HUES64 (cell line): Measurements from ENCODE around the gene FBN1.

Experiments used
- H3K27ac ChIP-seq: 2 replicates; pipeline ENCODE4 v1.7.0; 2013; ENCODE audit warnings: low read depth, low read length, inconsistent platforms
- H3K27me3 ChIP-seq: 2 replicates; pipeline ENCODE4 v1.6.1; 2013; ENCODE audit warnings: mild to moderate bottlenecking, low read length; ENCODE audit not compliant: insufficient read depth
- H3K36me3 ChIP-seq: 2 replicates; pipeline ENCODE4 v1.6.1; 2013; ENCODE audit warnings: mild to moderate bottlenecking, low read length; ENCODE audit not compliant: insufficient read depth
- H3K4me1 ChIP-seq: 2 replicates; pipeline ENCODE4 v1.6.1; 2013; ENCODE audit warnings: mild to moderate bottlenecking, low read length, moderate library complexity; ENCODE audit not compliant: insufficient read depth
- H3K4me3 ChIP-seq: 2 replicates; pipeline ENCODE4 v1.5.1; 2013; ENCODE audit warnings: mild to moderate bottlenecking, low read length, moderate library complexity
- H3K9ac ChIP-seq: 2 replicates; pipeline ENCODE4 v1.6.1; 2013; ENCODE audit warnings: mild to moderate bottlenecking, low read depth, low read length
- H3K9me3 ChIP-seq: 2 replicates; pipeline ENCODE4 v1.6.1; 2013; ENCODE audit warnings: low read depth, low read length; ENCODE audit not compliant: insufficient read depth
- WGBS: fragments of 150-250, 120-280 bp; methylation state at CpG from one replicate; pipeline ENCODE4 v1.1.7; 2013; ENCODE audit warnings: missing lambda C conversion rate; 5-methylcytosine and 5-hydroxymethylcytosine counted together

The FBN1 gene

DNA sequence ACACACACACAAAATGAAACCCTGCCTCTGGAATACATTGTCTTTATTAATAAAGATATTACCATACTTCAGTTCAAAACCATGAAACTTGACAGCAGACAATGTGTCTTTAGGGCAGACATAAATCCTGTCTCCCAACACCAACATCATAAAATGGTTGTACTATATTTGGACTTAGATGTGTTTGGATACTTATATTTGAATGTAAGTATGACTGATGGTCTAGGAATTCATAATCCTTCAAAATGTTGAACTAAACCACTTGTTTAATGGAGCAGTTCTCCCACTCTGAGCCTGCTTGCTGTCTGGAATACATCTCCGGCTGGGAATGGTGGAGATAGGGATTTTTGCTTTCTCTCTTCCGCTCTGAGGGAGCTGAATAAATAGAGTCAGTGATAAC, 10.6 kb downstream of the FBN1 start:
- peaks cover 12% of the 10 kb centered on the region; the same call in 1 of the 2 replicates for H3K4me1 ChIP-seq
- H3K27me3 ChIP-seq, result no peaks in the 10 kb centered on the region
- H3K36me3 ChIP-seq, result no peaks in the 10 kb centered on the region
- no peak overlapping the region for H3K4me3 ChIP-seq
- H3K27ac ChIP-seq, result no peak overlapping the region
- no peak overlapping the region for H3K9ac ChIP-seq
- H3K9me3 ChIP-seq, result no peaks in the 10 kb centered on the region
- 96% methylated on average over 2 of the region's 2 CpGs for WGBS

DNA sequence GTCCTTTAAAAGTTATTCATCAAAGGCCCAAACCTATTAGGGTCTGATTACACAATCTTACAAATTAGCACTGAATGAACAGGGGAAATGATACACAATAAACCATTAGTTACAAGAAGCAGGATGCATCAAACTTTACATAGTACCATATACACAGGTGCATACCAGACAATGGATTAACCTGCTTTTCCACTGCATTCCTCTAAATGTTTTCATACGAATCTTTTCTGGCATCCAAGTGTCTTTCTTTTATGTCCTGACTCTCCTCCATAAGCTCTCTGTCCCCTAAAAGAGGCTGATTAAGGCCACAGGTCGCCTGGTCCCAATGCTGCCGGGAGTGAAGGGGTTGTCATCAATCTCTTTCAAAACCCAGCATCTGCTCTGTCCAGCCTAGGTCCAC, 11.4 kb downstream of the FBN1 start:
- Histone ChIP-seq H3K9ac (no peak overlapping the region), H3K9me3 (no peaks in the 10 kb centered on the region), H3K4me1 (peaks cover 14% of the 10 kb centered on the region; the same call in 1 of the 2 replicates), H3K4me3 (no peak overlapping the region), H3K27ac (no peak overlapping the region), H3K36me3 (no peaks in the 10 kb centered on the region), H3K27me3 (no peaks in the 10 kb centered on the region)
- 88% methylated on average over 3 of the region's 3 CpGs for WGBS

DNA sequence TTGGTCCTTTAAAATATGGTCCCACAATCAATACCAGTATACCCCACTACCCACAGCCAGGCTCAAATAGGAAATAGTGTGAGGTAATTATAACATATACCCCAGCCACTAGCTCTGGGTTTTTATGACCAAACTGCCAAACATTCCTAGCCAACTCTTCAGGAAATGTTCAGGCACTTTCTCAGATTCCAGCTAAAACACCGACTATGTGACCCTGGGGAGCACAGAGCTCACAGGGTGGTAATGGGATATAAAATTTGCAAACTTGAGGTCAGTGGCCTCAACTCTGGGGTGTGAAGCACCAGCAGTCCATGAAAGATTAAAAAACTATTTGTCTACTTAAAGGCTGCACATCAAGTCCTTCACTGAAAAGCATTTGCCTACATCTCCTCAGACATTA, 12.9 kb downstream of the FBN1 start:
- WGBS, result 88% methylated on average over 1 of the region's 1 CpG
- no peak overlapping the region for H3K9ac ChIP-seq
- no peaks in the 10 kb centered on the region for H3K36me3 ChIP-seq
- H3K4me1 ChIP-seq, result peaks cover 15% of the 10 kb centered on the region; the same call in 1 of the 2 replicates
- H3K27ac ChIP-seq, result no peak overlapping the region
- H3K4me3 ChIP-seq, result no peak overlapping the region
- H3K27me3 ChIP-seq, result no peaks in the 10 kb centered on the region
- no peaks in the 10 kb centered on the region for H3K9me3 ChIP-seq

DNA sequence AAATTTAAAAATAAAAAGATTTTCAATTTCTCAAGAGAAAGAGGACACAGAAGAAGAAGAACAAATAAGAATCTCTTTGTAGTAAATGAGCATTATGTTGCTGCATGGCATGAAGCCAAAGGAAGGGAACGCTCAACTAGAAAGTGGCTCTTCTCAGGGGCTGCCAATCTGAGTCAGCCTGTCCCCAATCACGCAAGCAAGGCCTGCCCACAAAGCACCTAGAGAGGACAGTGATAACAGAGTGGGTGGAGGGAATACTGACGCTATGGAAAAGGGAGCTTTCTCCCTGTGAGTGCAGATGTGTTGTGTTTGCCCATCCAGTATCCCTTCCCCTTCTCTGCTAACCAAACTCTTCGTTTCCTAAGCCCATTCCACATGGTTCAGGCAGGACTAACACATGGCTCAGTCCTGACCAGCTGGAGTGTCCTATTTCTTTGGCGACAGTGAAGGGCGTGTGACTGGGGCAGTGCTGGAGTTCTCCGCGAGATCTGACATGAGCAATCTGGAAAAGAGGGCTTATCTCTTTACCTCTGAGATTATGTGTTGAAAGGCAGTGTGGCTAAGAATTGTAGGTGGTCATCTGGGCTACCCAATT, 14.2 kb downstream of the FBN1 start:
- Histone ChIP-seq H3K9ac (no peak overlapping the region), H3K27me3 (no peaks in the 10 kb centered on the region), H3K4me1 (peaks cover 18% of the 10 kb centered on the region; the same call in 1 of the 2 replicates), H3K9me3 (no peaks in the 10 kb centered on the region), H3K36me3 (no peaks in the 10 kb centered on the region), H3K4me3 (no peak overlapping the region), H3K27ac (no peak overlapping the region)
- 78% methylated on average over 8 of the region's 8 CpGs for WGBS

DNA sequence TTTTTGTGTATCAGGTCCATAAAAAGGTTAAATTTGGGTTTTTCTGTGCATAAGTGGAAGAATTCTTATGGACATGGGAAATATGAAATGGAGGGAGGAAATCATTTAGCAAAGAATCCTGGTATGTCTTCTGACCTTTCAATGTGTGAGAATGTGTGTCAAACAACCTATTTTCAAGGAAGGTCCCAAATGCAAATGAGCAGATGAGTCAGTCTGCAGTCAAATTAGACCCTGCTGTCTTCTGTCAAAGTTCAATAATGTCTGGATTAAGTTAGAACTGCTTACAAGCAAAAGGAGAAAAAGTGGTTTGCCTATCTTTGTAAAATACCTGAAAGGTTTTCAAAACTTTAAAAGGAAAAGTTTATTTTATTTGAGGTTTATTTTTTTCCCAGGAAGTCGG, 15.3 kb downstream of the FBN1 start:
- Histone ChIP-seq H3K9ac (no peak overlapping the region), H3K9me3 (no peaks in the 10 kb centered on the region), H3K4me3 (no peak overlapping the region), H3K4me1 (peaks cover 18% of the 10 kb centered on the region), H3K36me3 (no peaks in the 10 kb centered on the region), H3K27ac (no peak overlapping the region), H3K27me3 (no peaks in the 10 kb centered on the region)
- 82% methylated on average over 1 of the region's 1 CpG for WGBS

DNA sequence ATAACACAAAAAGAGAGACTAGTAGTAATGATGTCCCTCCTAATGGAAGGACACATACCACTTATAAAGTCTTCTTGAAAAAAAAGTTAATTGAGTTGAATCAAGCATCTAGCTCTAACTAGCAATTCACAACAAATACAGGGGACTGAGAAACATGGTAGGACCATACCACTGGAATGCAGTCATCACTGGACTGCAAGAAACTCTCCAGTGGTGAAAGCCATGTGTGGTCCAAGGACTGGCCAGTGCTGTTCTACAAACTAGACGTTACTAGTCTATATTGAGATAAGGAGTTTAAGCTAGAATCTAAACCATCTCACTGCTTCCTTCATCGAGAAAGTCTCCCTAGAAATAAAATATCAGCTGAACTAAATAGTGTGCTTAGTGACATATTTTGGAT, 16.7 kb downstream of the FBN1 start:
- 100% methylated on average over 1 of the region's 2 CpGs for WGBS
- Histone ChIP-seq H3K9me3 (no peaks in the 10 kb centered on the region), H3K4me3 (no peak overlapping the region), H3K9ac (no peak overlapping the region), H3K36me3 (no peaks in the 10 kb centered on the region), H3K4me1 (peaks cover 24% of the 10 kb centered on the region), H3K27ac (no peak overlapping the region), H3K27me3 (no peaks in the 10 kb centered on the region)

DNA sequence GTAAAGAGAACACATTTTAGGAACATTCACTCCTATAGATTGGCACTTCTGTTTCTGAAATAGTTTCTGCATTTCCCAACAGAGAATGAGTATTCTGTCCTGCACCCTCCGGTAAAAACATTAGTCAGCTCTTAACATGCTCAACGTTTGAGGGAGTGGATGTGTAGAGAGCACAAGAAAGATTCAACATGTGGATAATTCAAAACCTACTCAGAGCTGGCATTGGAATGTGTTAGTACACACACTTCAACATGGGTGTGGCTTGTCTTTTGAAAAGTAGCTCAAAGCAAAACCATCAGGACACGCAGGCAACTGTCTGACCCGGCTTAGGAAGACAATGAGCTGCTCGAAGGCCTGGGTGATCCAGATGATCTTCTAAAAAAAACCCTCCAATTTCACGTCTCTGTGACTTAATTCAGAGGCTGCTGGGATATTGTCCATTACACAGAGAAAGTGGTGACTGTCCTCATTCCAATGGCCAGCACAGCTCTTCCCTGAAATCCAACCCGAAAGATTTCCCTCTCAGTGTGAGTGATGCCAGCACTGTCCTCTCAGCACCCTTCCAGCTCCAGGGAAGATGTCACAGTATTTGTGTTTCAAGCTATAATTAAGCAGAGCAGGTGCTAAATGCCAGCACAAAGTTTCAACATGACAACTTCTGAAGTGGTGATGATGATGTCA, 18.1 kb downstream of the FBN1 start:
- no peak overlapping the region for H3K9ac ChIP-seq
- H3K36me3 ChIP-seq, result no peaks in the 10 kb centered on the region
- H3K27ac ChIP-seq, result no peak overlapping the region
- no peaks in the 10 kb centered on the region for H3K27me3 ChIP-seq
- H3K4me3 ChIP-seq, result no peak overlapping the region
- H3K4me1 ChIP-seq, result peaks cover 24% of the 10 kb centered on the region
- H3K9me3 ChIP-seq, result no peaks in the 10 kb centered on the region
- WGBS, result 87% methylated on average over 7 of the region's 7 CpGs

DNA sequence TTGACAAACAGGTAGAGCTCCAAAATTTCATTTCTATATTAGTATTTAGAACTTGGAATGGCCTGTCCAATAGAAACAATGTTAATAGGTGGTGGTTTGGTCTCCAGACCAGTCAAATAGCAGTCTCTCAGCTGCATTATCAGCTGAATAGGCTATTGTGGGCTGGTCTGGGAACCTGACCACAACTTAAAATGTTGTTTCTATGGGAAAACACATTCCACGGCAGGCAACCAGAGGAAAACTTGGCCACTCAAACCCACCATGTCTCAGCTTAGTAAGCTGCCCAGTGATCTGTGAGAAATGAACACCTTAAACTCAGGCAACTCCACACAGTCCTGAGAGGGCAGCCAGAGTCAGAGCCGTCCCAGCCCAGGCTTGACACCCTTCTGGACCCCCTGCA, 20.4 kb downstream of the FBN1 start:
- Histone ChIP-seq H3K4me3 (no peak overlapping the region), H3K36me3 (no peaks in the 10 kb centered on the region), H3K9ac (no peak overlapping the region), H3K9me3 (no peaks in the 10 kb centered on the region), H3K27me3 (no peaks in the 10 kb centered on the region), H3K4me1 (peaks cover 14% of the 10 kb centered on the region), H3K27ac (no peak overlapping the region)
- 84% methylated on average over 2 of the region's 2 CpGs for WGBS

DNA sequence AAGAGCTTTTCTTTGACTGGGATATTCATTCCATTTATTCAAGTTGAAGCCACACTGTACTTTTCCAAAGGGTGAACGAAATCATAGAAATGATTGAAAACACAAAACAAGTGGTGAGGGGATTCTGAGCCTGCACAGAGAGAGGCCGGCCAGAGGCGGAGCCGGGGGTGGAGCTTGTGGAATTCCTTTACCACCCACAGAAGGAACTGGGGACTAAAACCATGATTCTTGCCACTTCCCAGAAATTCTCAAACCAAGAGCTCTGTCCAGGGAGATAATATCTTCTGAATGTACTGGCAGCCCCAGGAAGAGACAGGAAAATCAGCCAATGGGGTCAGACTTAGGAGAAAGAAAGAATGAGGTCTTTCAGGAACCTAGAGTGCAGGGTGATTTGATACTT, 20.8 kb downstream of the FBN1 start:
- Histone ChIP-seq H3K9ac (no peak overlapping the region), H3K36me3 (no peaks in the 10 kb centered on the region), H3K27ac (no peak overlapping the region), H3K27me3 (no peaks in the 10 kb centered on the region), H3K9me3 (no peaks in the 10 kb centered on the region), H3K4me3 (no peak overlapping the region), H3K4me1 (peaks cover 10% of the 10 kb centered on the region)
- 89% methylated on average over 4 of the region's 4 CpGs for WGBS

DNA sequence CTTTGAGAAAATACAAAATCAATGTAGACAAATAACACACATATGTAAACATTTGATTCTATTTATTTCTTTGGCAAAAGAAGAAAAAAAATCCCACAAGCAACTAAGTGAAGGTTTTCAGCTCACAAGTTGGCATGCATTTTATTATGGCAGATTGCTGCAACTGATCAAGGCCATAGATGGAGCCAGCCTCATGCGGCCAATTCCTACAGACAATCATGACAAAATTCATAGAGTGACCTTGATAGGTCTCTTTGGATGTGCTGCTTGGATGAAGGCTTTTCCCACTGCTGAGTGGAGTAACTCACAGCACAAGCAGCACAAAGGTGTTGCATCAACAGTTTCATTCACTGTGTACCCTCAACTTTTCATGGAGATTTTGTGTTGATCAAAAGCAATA, 22.1 kb downstream of the FBN1 start:
- Histone ChIP-seq H3K4me3 (no peak overlapping the region), H3K27ac (no peak overlapping the region), H3K27me3 (no peaks in the 10 kb centered on the region), H3K9me3 (no peaks in the 10 kb centered on the region), H3K9ac (no peak overlapping the region), H3K36me3 (no peaks in the 10 kb centered on the region), H3K4me1 (peaks cover 10% of the 10 kb centered on the region)
- WGBS, result 89% methylated on average over 1 of the region's 1 CpG

DNA sequence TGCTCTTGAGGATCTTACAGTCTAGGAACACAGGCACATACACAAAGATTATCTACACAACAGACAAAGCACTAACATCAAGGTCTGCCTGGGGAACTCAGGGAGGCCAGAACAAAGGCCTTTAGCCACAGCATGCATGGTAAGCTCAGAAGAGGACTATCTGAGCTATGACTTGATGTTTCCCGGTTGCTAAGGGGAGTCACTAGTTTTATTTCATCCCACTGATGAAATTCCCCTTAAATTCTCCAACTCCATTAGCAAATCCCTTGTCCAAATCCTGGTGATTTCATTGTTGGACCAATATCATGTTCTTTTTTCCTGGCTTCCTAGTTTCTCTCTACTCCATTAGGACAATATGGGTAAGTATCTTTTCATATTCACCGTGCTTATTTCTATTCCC, 23.3 kb downstream of the FBN1 start:
- Histone ChIP-seq H3K27me3 (no peaks in the 10 kb centered on the region), H3K9me3 (no peaks in the 10 kb centered on the region), H3K9ac (no peak overlapping the region), H3K27ac (no peak overlapping the region), H3K4me1 (peaks cover 7% of the 10 kb centered on the region; the same call in 1 of the 2 replicates), H3K4me3 (no peak overlapping the region), H3K36me3 (no peaks in the 10 kb centered on the region)
- 91% methylated on average over 2 of the region's 2 CpGs for WGBS
